Measurements from ENCODE around the gene AMPH.

GRCh38 chr7:38396852-38397251 is 234.3 kb downstream of the AMPH start:
- TF ChIP-seq EZH2 (IDR thresholded peaks at IDR 0.05) (no peak), POLR2AphosphoS5 (IDR thresholded peaks at IDR 0.05; ENCODE audit: borderline replicate concordance, low read depth, low read length) (no peak), FOXP2 (optimal IDR thresholded peaks at IDR 0.05; ENCODE audit: control extremely low read depth, extremely low read length, insufficient read depth) (no peak)

All from SK-N-MC (cell line).